ENCODE results near the gene OGFR.
A peak's percentile ranks its signal among the peaks of the same experiment; 100 is the strongest.

The OGFR gene

GRCh38 chr20:62802026-62802712 lies 2.5 kb upstream of the OGFR start:
- DNase-seq, result no peak

DNA sequence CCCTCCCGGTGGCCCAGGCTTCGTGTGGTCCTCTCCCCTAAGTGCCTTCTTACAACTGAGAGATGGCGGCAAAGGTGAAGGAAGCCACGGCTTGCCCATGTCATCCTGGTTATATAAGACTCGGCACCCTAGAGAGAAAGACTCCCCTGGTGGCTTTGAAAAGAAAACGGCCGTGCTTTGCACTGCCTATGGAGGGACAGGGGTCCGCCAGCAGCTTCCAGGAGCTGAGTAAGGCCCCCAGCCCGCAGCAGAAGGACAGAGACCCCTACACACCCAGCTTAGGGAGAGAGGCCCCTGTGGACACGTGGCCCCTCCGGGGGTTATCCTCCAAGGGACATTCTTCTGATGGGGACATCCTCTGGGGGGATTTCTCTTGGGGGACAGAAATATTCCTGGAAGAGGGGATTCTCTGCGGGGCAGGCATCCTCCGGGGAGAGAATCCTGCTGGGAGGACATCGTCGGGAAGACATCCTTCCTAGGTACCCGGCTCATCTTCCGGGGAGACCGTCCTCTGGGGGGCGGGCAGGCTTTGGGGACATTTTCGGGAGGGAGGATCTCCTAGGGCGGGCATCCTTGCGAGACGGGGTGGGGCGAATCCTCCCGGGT lies 511 bp upstream of the OGFR start:
- no peak for DNase-seq

DNA sequence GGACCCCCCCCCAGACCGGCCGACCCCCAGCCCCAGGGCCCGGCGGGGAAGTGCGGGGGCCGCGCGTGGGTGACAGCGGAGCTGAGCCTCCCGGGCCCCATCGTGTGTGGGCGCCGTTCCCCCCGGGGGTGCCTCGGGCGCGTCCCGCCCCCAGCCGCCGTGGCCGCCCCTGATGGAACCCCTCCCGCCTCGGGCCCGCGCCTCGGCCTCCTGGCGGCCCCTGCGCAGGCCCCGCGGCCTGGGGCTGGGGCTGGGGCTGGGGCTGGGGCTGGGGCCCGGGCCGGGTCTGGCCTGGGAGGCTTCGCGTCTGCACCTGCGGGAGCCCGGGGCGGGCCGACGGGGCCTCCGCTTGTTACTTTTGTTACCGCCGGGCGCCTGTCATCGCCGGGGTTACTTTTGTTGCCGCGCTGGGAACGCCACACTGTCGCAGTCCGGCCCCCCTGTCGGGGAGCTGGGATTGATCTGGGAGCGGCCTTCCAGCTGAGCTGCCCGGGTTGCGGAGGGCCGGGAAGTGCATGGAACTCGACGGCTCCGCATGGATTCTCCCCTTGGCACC lies 598 bp downstream of the OGFR start:
- DNase-seq, result peak; percentile 68

DNA sequence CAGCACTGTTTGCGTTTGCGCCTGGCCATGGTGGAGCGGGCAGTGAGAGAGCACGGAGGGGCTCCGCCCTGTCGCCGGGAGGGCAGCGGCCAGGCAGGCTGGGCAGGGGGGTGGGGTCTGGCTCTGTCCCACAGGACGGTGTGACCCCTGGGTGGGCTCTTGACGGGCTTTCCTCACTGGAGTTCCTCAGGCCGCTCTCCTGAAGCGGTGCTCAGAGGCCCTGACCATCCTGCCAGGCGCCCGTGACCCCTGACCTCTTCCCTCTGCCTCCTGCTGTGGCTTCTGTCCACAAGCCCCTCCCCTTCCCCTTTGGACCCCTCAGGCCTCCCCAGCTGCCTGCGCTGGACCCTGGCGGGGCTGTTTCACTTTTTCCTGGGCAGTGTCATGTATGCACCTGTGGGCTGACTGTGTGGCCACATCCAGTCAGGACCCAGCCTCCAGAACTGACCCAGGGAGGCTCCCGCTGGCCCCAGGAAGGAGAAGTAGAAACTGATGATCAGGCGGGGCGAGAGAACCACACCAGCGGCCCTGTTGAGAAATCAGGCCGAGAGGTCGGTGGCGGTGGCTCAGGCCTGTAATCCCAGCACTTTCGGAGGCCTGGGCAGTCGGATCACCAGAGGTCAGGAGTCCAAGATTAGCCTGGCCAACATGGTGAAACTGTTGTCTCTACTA lies 1.2 kb downstream of the OGFR start:
- DNase-seq, result no peak

- DNase-seq, result no peak
Measured at GRCh38 chr20:62806383-62807050, 1.9 kb downstream of the OGFR start.

GRCh38 chr20:62807444-62808210 lies 3.0 kb downstream of the OGFR start:
- DNase-seq, result no peak

DNA sequence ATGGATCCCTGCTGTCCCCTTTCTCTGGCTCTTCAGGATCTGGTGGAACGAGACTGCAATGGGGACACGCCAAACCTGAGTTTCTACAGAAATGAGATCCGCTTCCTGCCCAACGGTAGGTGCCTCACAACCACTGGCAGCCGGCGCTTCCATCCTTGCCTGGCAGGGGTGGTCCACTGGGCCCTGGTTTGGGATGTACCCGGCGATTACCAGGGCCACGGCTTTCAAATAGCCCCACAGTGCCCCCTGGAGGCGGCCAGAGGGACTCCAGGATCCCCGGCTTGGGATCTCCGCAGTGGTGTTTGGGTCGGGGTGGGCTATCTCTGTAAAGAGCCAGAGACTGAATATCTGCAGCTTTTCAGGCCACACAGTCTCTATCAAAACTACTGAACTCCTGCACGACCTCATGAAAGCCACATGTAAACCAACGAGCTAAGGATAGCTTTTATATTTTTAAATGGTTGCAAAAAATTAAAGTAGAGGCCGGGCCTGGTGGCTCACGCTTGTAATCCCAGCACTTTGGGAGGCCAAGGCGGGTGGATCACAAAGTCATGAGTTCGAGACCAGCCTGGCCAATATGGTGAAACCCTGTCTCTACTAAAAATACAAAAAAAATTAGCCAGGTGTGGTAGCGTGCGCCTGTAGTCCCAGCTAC lies 3.7 kb downstream of the OGFR start:
- DNase-seq, result peak; percentile 80

- no peak for DNase-seq
Measured at GRCh38 chr20:62809530-62810428, 5.1 kb downstream of the OGFR start.

GRCh38 chr20:62811320-62811719 lies 6.7 kb downstream of the OGFR start:
- DNase-seq, result no peak

DNA sequence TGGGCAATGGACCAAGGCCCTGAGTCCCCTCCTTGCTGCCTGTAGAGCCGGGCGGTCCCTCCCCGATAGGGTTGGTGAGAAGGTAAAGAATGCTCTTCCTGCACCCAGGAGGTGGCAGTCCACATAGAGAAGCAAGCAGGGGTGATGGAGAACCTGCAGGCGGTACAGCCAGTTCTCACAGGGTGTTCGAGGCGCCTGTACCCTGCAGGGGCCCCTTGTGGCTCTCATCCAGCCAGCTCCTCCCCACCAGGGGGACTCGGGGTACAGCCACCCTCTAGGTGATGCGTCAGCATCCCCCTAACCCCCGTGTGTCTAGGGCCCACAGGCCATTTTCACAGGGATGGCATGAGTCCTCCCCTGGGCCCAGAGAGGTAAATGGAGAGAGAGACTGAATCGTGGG lies 7.1 kb downstream of the OGFR start:
- no peak for DNase-seq

GRCh38 chr20:62812181-62812906 lies 7.7 kb downstream of the OGFR start:
- no peak for DNase-seq

GRCh38 chr20:62812907-62813200 lies 8.2 kb downstream of the OGFR start:
- no peak for DNase-seq

DNA sequence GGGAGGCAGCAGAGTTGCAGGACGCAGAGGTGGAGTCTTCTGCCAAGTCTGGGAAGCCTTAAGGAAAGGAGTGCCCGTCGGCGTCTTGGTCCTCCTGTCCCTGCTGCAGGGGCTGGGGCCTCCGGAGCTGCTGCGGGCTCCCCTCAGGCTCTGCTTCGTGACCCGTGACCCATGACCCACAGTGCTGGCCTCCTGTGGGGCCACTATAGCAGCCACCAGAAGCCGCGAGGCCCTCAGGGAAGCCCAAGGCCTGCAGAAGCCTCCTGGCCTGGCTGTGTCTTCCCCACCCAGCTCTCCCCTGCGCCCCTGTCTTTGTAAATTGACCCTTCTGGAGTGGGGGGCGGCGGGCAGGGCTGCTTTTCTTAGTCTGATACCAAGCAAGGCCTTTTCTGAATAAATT lies 9.0 kb downstream of the OGFR start:
- no peak for DNase-seq

DNA sequence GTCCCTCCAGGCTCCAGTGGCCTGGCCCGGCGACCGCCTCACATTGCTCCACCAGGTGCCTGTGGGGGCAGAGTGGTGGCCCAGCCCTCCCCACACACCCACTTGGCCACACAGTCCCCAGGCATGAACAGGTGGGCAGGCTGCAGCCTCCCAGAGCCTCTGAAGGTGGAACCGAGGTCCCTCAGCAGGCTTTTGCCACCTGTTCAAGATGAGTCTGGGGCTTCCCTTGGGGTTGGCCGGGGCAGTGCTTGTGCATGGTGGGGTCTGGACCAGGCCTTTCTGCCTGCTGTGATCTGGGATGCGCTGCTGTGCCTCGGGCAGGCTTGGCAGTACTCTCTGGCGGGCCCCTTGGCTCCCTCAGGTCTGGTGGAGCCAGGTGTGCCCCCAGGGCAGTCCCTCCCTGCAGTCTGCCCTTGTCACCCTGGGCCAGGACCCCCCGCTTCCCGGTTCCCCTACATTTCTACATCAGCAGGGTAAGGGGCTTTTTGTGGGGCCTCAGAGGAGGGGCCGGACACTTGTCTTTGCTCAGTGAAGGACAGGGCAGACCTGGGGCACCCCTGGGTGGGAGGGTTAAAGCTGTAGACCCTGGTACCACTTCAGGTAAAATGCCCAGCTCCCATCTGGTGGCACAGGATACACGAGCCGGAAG lies 9.5 kb downstream of the OGFR start:
- DNase-seq, result no peak

DNA sequence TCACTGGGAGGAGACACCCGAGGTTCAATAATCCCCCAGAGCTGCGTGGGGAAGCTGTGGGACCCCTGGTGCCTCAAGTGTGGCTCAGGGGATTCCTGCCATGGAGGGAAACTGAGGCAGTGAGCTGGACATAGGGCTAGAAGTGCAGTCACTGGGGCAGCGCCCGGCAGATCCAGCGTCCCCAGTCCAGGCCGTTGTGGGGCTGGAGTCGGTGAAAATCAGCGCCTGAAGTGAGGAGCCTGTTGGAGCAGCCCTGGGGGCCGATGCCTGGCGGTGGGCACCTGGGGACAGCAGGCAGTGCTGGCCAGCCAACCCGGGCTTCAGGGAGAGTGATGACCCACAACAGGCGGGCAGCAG lies 10.1 kb downstream of the OGFR start:
- no peak for DNase-seq

- DNase-seq, result no peak
Measured at GRCh38 chr20:62815066-62815991, 10.7 kb downstream of the OGFR start.

- DNase-seq, result no peak
Measured at GRCh38 chr20:62816031-62816883, 11.6 kb downstream of the OGFR start.

Data from activated CD8-positive, alpha-beta memory T cell treated with anti-CD3 and anti-CD28 coated beads, Interleukin-2, amount 50 U/mL, for 4 hours (primary cell).